Measurements from ENCODE around the gene SGK1.

SGK1 gene

GRCh38 chr6:134165561-134166201 is 152.2 kb downstream of the SGK1 start:
- H3K9me2 ChIP-seq (replicated peaks; ENCODE audit: control insufficient read depth, low read length), result no peaks in the 10 kb centered on the region
- H4K20me1 ChIP-seq (ENCODE audit: control insufficient read depth, insufficient read depth, low read depth, low read length), result no peaks in the 10 kb centered on the region
- no peaks in the 10 kb centered on the region for H3K9me3 ChIP-seq (ENCODE audit: control insufficient read depth, insufficient read depth, low read length)
- H3K4me2 ChIP-seq (ENCODE audit: low read length), result no peak overlapping the region
- H3F3A ChIP-seq (ENCODE audit: control insufficient read depth, insufficient read depth), result no peaks in the 10 kb centered on the region
- H3K27ac ChIP-seq (ENCODE audit: low read depth, low read length), result no peak overlapping the region
- peaks cover 3% of the 10 kb centered on the region; the same call in 1 of the 2 replicates for H3K36me3 ChIP-seq (ENCODE audit: control insufficient read depth, low read length)
- TF ChIP-seq EZH2phosphoT487 (IDR thresholded peaks at IDR 0.05; ENCODE audit: borderline replicate concordance, low read length), result no peak
- TF ChIP-seq CTCF (IDR thresholded peaks at IDR 0.05; ENCODE audit: low read depth, low read length, poor library complexity, severe bottlenecking), result no peak
- no peak overlapping the region for H3K4me3 ChIP-seq (ENCODE audit: low read length)
- no peaks in the 10 kb centered on the region for H3K79me2 ChIP-seq (ENCODE audit: control insufficient read depth, low read length)
- no peaks in the 10 kb centered on the region; the same call in 1 of the 2 replicates for H3K27me3 ChIP-seq (ENCODE audit: control insufficient read depth, low read length)
- no peaks in the 10 kb centered on the region for H3K4me1 ChIP-seq (ENCODE audit: control insufficient read depth, low read length)

GRCh38 chr6:134164300-134164699 is 153.6 kb downstream of the SGK1 start:
- H3K9me2 ChIP-seq (replicated peaks; ENCODE audit: control insufficient read depth, low read length), result no peaks in the 10 kb centered on the region
- TF ChIP-seq EZH2phosphoT487 (IDR thresholded peaks at IDR 0.05; ENCODE audit: borderline replicate concordance, low read length), result no peak
- no peak for TF ChIP-seq CTCF (IDR thresholded peaks at IDR 0.05; ENCODE audit: low read depth, low read length, poor library complexity, severe bottlenecking)
- H3K27me3 ChIP-seq (ENCODE audit: control insufficient read depth, low read length), result no peaks in the 10 kb centered on the region; the same call in 1 of the 2 replicates
- no peaks in the 10 kb centered on the region for H3K9me3 ChIP-seq (ENCODE audit: control insufficient read depth, insufficient read depth, low read length)
- H3K79me2 ChIP-seq (ENCODE audit: control insufficient read depth, low read length), result no peaks in the 10 kb centered on the region
- no peaks in the 10 kb centered on the region for H3F3A ChIP-seq (ENCODE audit: control insufficient read depth, insufficient read depth)
- no peaks in the 10 kb centered on the region for H3K4me1 ChIP-seq (ENCODE audit: control insufficient read depth, low read length)
- no peak overlapping the region for H3K4me3 ChIP-seq (ENCODE audit: low read length)
- no peak overlapping the region for H3K27ac ChIP-seq (ENCODE audit: low read depth, low read length)
- H3K36me3 ChIP-seq (ENCODE audit: control insufficient read depth, low read length), result 0 out of 2 replicates have a peak, but pooled peaks cover 3% of the 10 kb centered on the region
- no peak overlapping the region for H3K4me2 ChIP-seq (ENCODE audit: low read length)
- H4K20me1 ChIP-seq (ENCODE audit: control insufficient read depth, insufficient read depth, low read depth, low read length), result no peaks in the 10 kb centered on the region

DNA sequence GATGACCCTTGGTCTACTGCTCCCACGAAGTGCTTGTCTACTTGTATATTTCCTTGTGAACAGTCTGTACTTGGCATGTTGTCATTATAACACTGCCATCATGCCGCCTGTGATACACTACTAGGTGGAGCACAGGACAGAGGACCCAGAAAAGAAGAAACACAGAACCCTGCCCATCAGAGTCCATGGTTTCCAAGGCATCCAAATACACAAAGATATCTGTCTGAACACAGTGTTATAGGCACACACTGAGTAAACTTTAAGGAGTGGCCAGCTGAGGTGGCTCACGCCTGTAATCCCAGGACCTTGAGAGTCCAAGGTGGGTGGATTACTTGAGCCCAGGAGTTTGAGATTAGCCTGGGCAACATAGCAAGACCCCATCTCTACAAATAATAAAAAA is 155.0 kb downstream of the SGK1 start:
- Histone ChIP-seq H3K4me3 (ENCODE audit: low read length) (no peak overlapping the region), H3K79me2 (ENCODE audit: control insufficient read depth, low read length) (no peaks in the 10 kb centered on the region), H3K9me3 (ENCODE audit: control insufficient read depth, insufficient read depth, low read length) (no peaks in the 10 kb centered on the region), H3F3A (ENCODE audit: control insufficient read depth, insufficient read depth) (no peaks in the 10 kb centered on the region), H3K27me3 (ENCODE audit: control insufficient read depth, low read length) (no peaks in the 10 kb centered on the region; the same call in 1 of the 2 replicates), H3K4me2 (ENCODE audit: low read length) (no peak overlapping the region), H3K36me3 (ENCODE audit: control insufficient read depth, low read length) (no peaks in the 10 kb centered on the region), H3K27ac (ENCODE audit: low read depth, low read length) (no peak overlapping the region), H4K20me1 (ENCODE audit: control insufficient read depth, insufficient read depth, low read depth, low read length) (no peaks in the 10 kb centered on the region), H3K9me2 (replicated peaks; ENCODE audit: control insufficient read depth, low read length) (no peaks in the 10 kb centered on the region), H3K4me1 (ENCODE audit: control insufficient read depth, low read length) (no peaks in the 10 kb centered on the region)
- TF ChIP-seq EZH2phosphoT487 (IDR thresholded peaks at IDR 0.05; ENCODE audit: borderline replicate concordance, low read length) (no peak), CTCF (IDR thresholded peaks at IDR 0.05; ENCODE audit: low read depth, low read length, poor library complexity, severe bottlenecking) (no peak)

All from DOHH2 (cell line).